Ishikawa (cell line): ENCODE data around the gene COL23A1.

Experiments used
- CEBPB ChIP-seq: IDR thresholded peaks from 2 replicates; pipeline ENCODE4 v1.6.1; 2012
- CREB1 ChIP-seq: IDR thresholded peaks from 2 replicates; pipeline ENCODE4 v1.6.1; 2012; ENCODE audit warnings: low read depth
- EGR1 ChIP-seq: IDR thresholded peaks from 2 replicates; pipeline ENCODE4 v1.6.1; 2012
- EP300 ChIP-seq: IDR thresholded peaks from 2 replicates; pipeline ENCODE4 v1.6.1; 2012; ENCODE audit warnings: borderline replicate concordance
- TAF1 ChIP-seq: IDR thresholded peaks from 2 replicates; pipeline ENCODE4 v1.6.1; 2012; ENCODE audit warnings: low read depth, mild to moderate bottlenecking
- TCF12 ChIP-seq: IDR thresholded peaks from 2 replicates; pipeline ENCODE4 v1.6.1; 2012; ENCODE audit warnings: low read depth
- YY1 ChIP-seq: IDR thresholded peaks from 2 replicates; pipeline ENCODE4 v1.6.1; 2012; ENCODE audit warnings: low read depth
- ZBTB7A ChIP-seq: IDR thresholded peaks from 2 replicates; pipeline ENCODE4 v1.6.1; 2012; ENCODE audit warnings: low read depth
- TF ChIP-seq, protein P1 (sequence below): IDR thresholded peaks from 2 replicates; pipeline ENCODE4 v1.6.1; 2012
- TF ChIP-seq, protein P2 (sequence below): IDR thresholded peaks from 2 replicates; pipeline ENCODE4 v1.6.1; 2012; ENCODE audit warnings: low read depth, mild to moderate bottlenecking

DNA sequence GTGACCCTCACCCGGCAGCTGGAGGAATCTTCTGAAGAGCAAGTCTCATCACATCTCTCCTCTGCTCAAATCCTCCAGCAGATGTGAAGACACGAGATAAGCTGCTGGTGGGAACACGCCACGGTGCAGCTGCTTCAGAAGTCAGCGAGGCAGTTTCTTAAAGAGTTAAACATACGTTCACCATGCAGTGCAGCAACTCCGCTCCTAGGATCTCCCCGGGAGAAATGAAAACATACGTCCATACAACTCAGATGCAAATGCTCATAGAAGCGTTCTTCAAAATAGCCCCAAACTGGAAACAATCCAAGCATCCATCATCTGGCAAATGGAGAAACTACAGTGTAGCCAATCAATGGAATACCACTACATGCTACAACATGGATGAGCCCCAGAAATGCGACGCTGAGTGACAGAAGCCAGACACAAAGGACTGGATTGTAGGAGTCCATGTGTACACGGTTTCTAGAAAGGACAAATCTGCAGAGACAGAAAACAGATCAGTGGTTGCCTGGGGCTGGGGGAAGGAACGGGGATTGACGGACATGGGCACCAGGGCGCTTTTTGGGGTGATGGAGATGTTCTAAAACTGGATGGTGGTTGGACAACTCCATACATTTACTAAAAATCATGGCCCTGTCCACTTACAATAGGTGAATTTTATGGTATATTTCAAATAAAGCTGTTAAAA, 150.6 kb downstream of the COL23A1 start:
- TF ChIP-seq, protein P1, sequence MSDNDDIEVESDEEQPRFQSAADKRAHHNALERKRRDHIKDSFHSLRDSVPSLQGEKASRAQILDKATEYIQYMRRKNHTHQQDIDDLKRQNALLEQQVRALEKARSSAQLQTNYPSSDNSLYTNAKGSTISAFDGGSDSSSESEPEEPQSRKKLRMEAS: no peak
- TF ChIP-seq, protein P2, sequence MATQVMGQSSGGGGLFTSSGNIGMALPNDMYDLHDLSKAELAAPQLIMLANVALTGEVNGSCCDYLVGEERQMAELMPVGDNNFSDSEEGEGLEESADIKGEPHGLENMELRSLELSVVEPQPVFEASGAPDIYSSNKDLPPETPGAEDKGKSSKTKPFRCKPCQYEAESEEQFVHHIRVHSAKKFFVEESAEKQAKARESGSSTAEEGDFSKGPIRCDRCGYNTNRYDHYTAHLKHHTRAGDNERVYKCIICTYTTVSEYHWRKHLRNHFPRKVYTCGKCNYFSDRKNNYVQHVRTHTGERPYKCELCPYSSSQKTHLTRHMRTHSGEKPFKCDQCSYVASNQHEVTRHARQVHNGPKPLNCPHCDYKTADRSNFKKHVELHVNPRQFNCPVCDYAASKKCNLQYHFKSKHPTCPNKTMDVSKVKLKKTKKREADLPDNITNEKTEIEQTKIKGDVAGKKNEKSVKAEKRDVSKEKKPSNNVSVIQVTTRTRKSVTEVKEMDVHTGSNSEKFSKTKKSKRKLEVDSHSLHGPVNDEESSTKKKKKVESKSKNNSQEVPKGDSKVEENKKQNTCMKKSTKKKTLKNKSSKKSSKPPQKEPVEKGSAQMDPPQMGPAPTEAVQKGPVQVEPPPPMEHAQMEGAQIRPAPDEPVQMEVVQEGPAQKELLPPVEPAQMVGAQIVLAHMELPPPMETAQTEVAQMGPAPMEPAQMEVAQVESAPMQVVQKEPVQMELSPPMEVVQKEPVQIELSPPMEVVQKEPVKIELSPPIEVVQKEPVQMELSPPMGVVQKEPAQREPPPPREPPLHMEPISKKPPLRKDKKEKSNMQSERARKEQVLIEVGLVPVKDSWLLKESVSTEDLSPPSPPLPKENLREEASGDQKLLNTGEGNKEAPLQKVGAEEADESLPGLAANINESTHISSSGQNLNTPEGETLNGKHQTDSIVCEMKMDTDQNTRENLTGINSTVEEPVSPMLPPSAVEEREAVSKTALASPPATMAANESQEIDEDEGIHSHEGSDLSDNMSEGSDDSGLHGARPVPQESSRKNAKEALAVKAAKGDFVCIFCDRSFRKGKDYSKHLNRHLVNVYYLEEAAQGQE: no peak
- TF ChIP-seq CREB1 (no peak), TAF1 (no peak), EGR1 (no peak), ZBTB7A (no peak), EP300 (no peak), CEBPB (no peak), YY1 (no peak), TCF12 (no peak)
